IPS-15b (cell line): ENCODE measurements around the gene TARM1.
"Not testable (repeated sequence)": the region's sequence is repeated elsewhere in the genome, so short reads cannot be mapped to it uniquely, and the experiment has no call there.

ENCODE experiments used
- H3K27me3 ChIP-seq: one replicate; pipeline ENCODE4 v1.6.1; 2013; ENCODE audit warnings: low read length; ENCODE audit not compliant: control insufficient read depth, insufficient read depth
- H3K36me3 ChIP-seq: one replicate; pipeline ENCODE4 v1.6.1; 2013; ENCODE audit warnings: low read length; ENCODE audit not compliant: control insufficient read depth, insufficient read depth
- H3K4me1 ChIP-seq: one replicate; pipeline ENCODE4 v1.6.1; 2013; ENCODE audit warnings: mild to moderate bottlenecking, low read length; ENCODE audit not compliant: control insufficient read depth, insufficient read depth
- H3K4me3 ChIP-seq: one replicate; pipeline ENCODE4 v1.5.1; 2013; ENCODE audit warnings: low read depth, low read length
- H3K9ac ChIP-seq: one replicate; pipeline ENCODE4 v1.6.1; 2013; ENCODE audit warnings: low read depth, mild to moderate bottlenecking, low read length
- H3K9me3 ChIP-seq: one replicate; pipeline ENCODE4 v1.6.1; 2013; ENCODE audit warnings: mild to moderate bottlenecking, low read length; ENCODE audit not compliant: control insufficient read depth, insufficient read depth

Gene TARM1

GRCh38 chr19:54109651-54110050 is 28.5 kb upstream of the TARM1 start:
- no peak overlapping the region for H3K4me3 ChIP-seq
- no peaks in the 10 kb centered on the region for H3K4me1 ChIP-seq
- no peak overlapping the region for H3K9ac ChIP-seq
- H3K36me3 ChIP-seq, result peaks cover 59% of the 10 kb centered on the region
- H3K9me3 ChIP-seq, result no peaks in the 10 kb centered on the region
- H3K27me3 ChIP-seq, result no peaks in the 10 kb centered on the region

GRCh38 chr19:54108496-54108895 is 27.3 kb upstream of the TARM1 start:
- Histone ChIP-seq H3K9ac (no peak overlapping the region), H3K27me3 (no peaks in the 10 kb centered on the region), H3K36me3 (peaks cover 55% of the 10 kb centered on the region), H3K4me1 (no peaks in the 10 kb centered on the region), H3K4me3 (no peak overlapping the region), H3K9me3 (no peaks in the 10 kb centered on the region)

GRCh38 chr19:54107876-54108490 is 26.8 kb upstream of the TARM1 start:
- no peak overlapping the region for H3K9ac ChIP-seq
- no peak overlapping the region for H3K4me3 ChIP-seq
- no peaks in the 10 kb centered on the region for H3K27me3 ChIP-seq
- H3K9me3 ChIP-seq, result no peaks in the 10 kb centered on the region
- no peaks in the 10 kb centered on the region for H3K4me1 ChIP-seq
- H3K36me3 ChIP-seq, result peaks cover 52% of the 10 kb centered on the region

GRCh38 chr19:54106716-54107115 is 25.6 kb upstream of the TARM1 start:
- Histone ChIP-seq H3K36me3 (peaks cover 52% of the 10 kb centered on the region), H3K4me1 (no peaks in the 10 kb centered on the region), H3K9ac (no peak overlapping the region), H3K9me3 (no peaks in the 10 kb centered on the region), H3K27me3 (no peaks in the 10 kb centered on the region), H3K4me3 (no peak overlapping the region)

GRCh38 chr19:54105796-54106195 is 24.6 kb upstream of the TARM1 start:
- H3K9ac ChIP-seq, result no peak overlapping the region
- no peak overlapping the region for H3K4me3 ChIP-seq
- H3K27me3 ChIP-seq, result no peaks in the 10 kb centered on the region
- H3K36me3 ChIP-seq, result peaks cover 49% of the 10 kb centered on the region
- no peaks in the 10 kb centered on the region for H3K9me3 ChIP-seq
- H3K4me1 ChIP-seq, result no peaks in the 10 kb centered on the region

GRCh38 chr19:54104998-54105715 is 24.0 kb upstream of the TARM1 start:
- no peak overlapping the region for H3K9ac ChIP-seq
- H3K9me3 ChIP-seq, result no peaks in the 10 kb centered on the region
- no peak overlapping the region for H3K4me3 ChIP-seq
- H3K27me3 ChIP-seq, result no peaks in the 10 kb centered on the region
- H3K4me1 ChIP-seq, result no peaks in the 10 kb centered on the region
- peaks cover 46% of the 10 kb centered on the region for H3K36me3 ChIP-seq

GRCh38 chr19:54102421-54103169 is 21.4 kb upstream of the TARM1 start, which contains the start of gene NDUFA3:
Gene NDUFA3, plus strand, starts transcription at chr19:54102855. Its CDS starts 24 bp downstream, at chr19:54102879.
- Histone ChIP-seq H3K27me3 (no peaks in the 10 kb centered on the region), H3K36me3 (peaks cover 23% of the 10 kb centered on the region), H3K9me3 (no peaks in the 10 kb centered on the region), H3K4me3 (peak within 1 kb of the TSS; percentile 97), H3K9ac (peak within 1 kb of the TSS; percentile 86), H3K4me1 (no peaks in the 10 kb centered on the region)

GRCh38 chr19:54100561-54100960 is 19.4 kb upstream of the TARM1 start, which contains the start of gene OSCAR:
Gene OSCAR, minus strand, starts transcription at chr19:54100803. Its CDS starts 11 bp downstream, at chr19:54100792.
- peaks cover 5% of the 10 kb centered on the region for H3K36me3 ChIP-seq
- H3K27me3 ChIP-seq, result peaks cover 11% of the 10 kb centered on the region
- H3K9me3 ChIP-seq, result no peaks in the 10 kb centered on the region
- no peak within 1 kb of the TSS for H3K4me3 ChIP-seq
- no peaks in the 10 kb centered on the region for H3K4me1 ChIP-seq
- no peak within 1 kb of the TSS for H3K9ac ChIP-seq

- H3K9me3 ChIP-seq, H3K9ac ChIP-seq, H3K4me3 ChIP-seq, H3K4me1 ChIP-seq, H3K36me3 ChIP-seq: not testable (repeated sequence)
- peaks cover 17% of the 10 kb centered on the region for H3K27me3 ChIP-seq
These were observed 18.7 kb upstream of the TARM1 start for GRCh38 chr19:54099903-54100255.

GRCh38 chr19:54099190-54099902 is 18.2 kb upstream of the TARM1 start:
- Histone ChIP-seq H3K9ac (no peak overlapping the region), H3K4me1 (no peaks in the 10 kb centered on the region), H3K36me3 (peaks cover 2% of the 10 kb centered on the region), H3K9me3 (no peaks in the 10 kb centered on the region), H3K4me3 (no peak overlapping the region), H3K27me3 (peaks cover 23% of the 10 kb centered on the region)

- Histone ChIP-seq H3K27me3 (peaks cover 26% of the 10 kb centered on the region), H3K36me3 (no peaks in the 10 kb centered on the region), H3K4me3 (peak overlapping the region; percentile 68), H3K9ac (peak overlapping the region; percentile 16), H3K9me3 (no peaks in the 10 kb centered on the region), H3K4me1 (no peaks in the 10 kb centered on the region)
These were observed 15.5 kb upstream of the TARM1 start for GRCh38 chr19:54096617-54097106.
